GM12864 (cell line): Measurements from ENCODE around the gene PCSK2.

Source experiments
- DNase-seq: peaks from one replicate; pipeline ENCODE4 v3.0.0-alpha.2; 2011; ENCODE audit warnings: low read depth
- H3K4me3 ChIP-seq: 2 replicates; pipeline ENCODE4 v1.5.1; 2011; ENCODE audit warnings: mild to moderate bottlenecking, low read depth, low read length, control low read depth
- TF ChIP-seq, protein P1 (sequence below): IDR thresholded peaks from 2 replicates; pipeline ENCODE4 v1.5.1; 2011; ENCODE audit warnings: low read depth, mild to moderate bottlenecking, moderate library complexity, low read length, control low read depth, inconsistent platforms; ENCODE audit errors: missing control alignments

Gene PCSK2

GRCh38 chr20:17453592-17453991 lies 226.8 kb downstream of the PCSK2 start:
- no peak for DNase-seq
- TF ChIP-seq, protein P1, sequence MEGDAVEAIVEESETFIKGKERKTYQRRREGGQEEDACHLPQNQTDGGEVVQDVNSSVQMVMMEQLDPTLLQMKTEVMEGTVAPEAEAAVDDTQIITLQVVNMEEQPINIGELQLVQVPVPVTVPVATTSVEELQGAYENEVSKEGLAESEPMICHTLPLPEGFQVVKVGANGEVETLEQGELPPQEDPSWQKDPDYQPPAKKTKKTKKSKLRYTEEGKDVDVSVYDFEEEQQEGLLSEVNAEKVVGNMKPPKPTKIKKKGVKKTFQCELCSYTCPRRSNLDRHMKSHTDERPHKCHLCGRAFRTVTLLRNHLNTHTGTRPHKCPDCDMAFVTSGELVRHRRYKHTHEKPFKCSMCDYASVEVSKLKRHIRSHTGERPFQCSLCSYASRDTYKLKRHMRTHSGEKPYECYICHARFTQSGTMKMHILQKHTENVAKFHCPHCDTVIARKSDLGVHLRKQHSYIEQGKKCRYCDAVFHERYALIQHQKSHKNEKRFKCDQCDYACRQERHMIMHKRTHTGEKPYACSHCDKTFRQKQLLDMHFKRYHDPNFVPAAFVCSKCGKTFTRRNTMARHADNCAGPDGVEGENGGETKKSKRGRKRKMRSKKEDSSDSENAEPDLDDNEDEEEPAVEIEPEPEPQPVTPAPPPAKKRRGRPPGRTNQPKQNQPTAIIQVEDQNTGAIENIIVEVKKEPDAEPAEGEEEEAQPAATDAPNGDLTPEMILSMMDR = no peak
- H3K4me3 ChIP-seq = no peak overlapping the region

- no peak for DNase-seq
Measured at GRCh38 chr20:17456279-17456678, 229.4 kb downstream of the PCSK2 start.

DNA sequence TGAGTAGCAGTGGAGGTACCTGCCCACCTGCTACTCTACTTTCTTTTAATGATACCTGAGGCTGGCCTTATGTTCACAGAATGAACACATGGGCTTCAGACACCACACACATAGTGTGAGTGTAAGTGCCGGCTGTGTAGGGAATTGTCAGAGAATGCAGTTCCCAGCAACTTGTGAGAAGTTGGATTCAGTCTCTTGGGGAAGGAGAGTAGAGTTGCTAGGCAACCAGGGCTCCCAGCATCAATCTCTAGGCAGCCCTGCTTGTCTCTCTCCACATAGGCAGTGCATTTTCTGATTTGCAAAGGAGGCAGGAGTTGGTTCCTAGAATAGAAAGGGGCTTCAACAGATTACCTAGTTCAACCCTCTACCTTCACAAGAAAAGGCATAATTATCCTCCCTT lies 230.2 kb downstream of the PCSK2 start:
- no peak for DNase-seq
- TF ChIP-seq, protein P1 = no peak
- no peak overlapping the region for H3K4me3 ChIP-seq

More at GRCh38 chr20:17456279-17456678, 229.4 kb downstream of the PCSK2 start:
- TF ChIP-seq, protein P1 = no peak
- H3K4me3 ChIP-seq = no peak overlapping the region

- TF ChIP-seq, protein P1 = no peak
- DNase-seq = no peak
- no peak overlapping the region for H3K4me3 ChIP-seq
Measured at GRCh38 chr20:17457588-17458190, 230.8 kb downstream of the PCSK2 start.

DNA sequence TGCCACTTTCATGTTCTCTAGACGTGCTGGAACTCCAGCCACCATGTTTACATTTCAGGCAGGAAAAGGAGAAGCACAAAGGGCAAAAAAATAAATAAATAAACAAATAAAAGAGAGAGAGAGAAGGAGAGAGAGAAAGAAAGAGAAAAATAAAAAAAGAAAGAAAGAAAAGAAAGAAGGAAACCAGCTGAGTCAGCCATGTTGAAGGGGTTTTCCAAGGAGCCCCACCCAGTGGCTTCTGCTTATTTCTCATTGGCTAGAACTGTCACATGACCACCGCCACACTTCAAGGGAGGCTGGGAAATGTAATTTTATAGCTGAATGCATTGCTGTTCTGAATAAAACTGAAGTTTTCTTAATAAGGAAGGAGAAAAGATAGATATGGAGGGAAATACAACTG lies 233.3 kb downstream of the PCSK2 start:
- TF ChIP-seq, protein P1 = no peak
- no peak for DNase-seq
- H3K4me3 ChIP-seq = no peak overlapping the region

DNA sequence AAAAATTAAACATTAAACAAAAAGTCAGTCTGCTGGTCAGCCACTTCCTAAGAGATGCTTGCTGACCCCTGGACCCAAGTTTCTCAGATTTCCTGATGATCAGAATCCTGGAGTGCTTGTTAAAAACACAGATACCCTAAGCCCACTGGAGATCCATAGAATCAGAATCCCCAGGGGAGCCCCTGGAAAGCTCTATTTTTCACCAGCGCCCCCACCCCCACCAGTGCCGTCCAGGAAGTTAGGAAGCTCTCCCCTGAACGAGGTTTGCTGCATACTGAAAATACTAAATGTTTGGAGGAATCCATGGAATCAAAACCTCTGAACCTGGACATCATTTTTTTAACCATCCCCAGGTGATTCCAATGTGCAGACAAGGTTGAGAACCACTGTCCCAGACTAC lies 235.1 kb downstream of the PCSK2 start:
- DNase-seq = no peak
- no peak overlapping the region for H3K4me3 ChIP-seq
- TF ChIP-seq, protein P1 = no peak

DNA sequence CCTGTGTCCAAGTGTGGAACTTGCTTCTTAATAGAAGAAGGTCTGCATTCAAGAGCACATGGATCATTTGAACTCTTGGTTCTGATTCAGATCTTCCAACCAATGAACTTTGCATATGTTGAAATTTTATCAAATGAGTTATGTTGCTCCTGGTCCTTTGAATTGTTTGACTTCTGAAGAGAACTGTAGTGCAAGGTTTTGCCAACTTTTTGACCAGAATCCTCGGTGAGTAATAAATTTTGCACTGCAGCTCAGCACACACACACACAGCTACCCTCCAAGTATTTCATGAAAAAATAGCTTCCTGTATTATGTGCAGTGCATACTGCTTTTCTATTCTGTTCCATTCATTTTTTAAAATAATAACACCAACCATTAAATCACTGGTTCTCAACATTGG lies 236.9 kb downstream of the PCSK2 start:
- no peak for DNase-seq
- H3K4me3 ChIP-seq = no peak overlapping the region
- TF ChIP-seq, protein P1 = no peak
